WERI-Rb-1 (cell line): Measurements from ENCODE around the gene STOML3.

Experiments used
- DNase-seq: peaks from one replicate; pipeline ENCODE4 v3.0.0-alpha.2; 2020
- H3K27ac ChIP-seq: fragments of 250-450 bp; sonication (Bioruptor Pico); 2 replicates; pipeline ENCODE4 v1.5.1; 2020; ENCODE audit warnings: mild to moderate bottlenecking, moderate library complexity
- H3K27me3 ChIP-seq: fragments of 250-450 bp; sonication (Bioruptor Pico); 2 replicates; pipeline ENCODE4 v1.5.1; 2021; ENCODE audit warnings: mild to moderate bottlenecking, low read depth, moderate library complexity; ENCODE audit not compliant: insufficient read depth, severe bottlenecking
- H3K36me3 ChIP-seq: fragments of 250-450 bp; sonication (Bioruptor Pico); 2 replicates; pipeline ENCODE4 v1.5.1; 2020; ENCODE audit warnings: mild to moderate bottlenecking, moderate library complexity
- H3K4me3 ChIP-seq: 2 replicates; pipeline ENCODE4 v1.5.1; 2011; ENCODE audit warnings: low read depth, mild to moderate bottlenecking, control low read depth, low read length
- H3K9me3 ChIP-seq: fragments of 250-450 bp; sonication (Bioruptor Pico); 2 replicates; pipeline ENCODE4 v1.5.1; 2021; ENCODE audit warnings: mild to moderate bottlenecking, moderate library complexity; ENCODE audit not compliant: severe bottlenecking
- TF ChIP-seq, protein P1 (sequence below): IDR thresholded peaks from 2 replicates; pipeline ENCODE4 v1.5.1; 2011; ENCODE audit warnings: low read depth, mild to moderate bottlenecking, control low read depth, inconsistent platforms, low read length

Gene STOML3

DNA sequence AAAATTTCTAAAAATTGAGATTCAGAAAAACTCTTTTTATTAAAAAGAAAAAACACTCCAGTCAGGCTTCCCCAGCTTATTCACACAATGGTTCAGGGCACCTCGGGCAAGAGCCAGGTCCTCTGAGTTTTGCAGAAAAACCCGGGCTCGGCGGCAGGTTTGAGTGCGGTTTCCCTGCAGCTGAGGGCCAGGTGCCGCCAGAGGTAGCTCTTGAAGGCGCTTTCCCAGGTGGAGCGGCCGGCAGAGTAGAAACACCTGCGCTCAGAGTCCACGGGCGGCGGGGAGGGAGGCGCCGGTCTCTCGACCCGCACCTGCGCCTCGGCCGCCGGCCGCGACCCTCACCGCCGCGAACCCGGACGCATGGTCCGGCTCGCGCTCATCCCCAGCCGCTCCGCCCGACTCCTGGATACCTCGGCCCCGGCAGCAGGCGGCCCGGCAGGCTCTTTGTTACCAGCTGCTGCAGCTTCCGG, 46.8 kb upstream of the STOML3 start:
- H3K4me3 ChIP-seq: peak overlapping the region; percentile 72
- H3K27ac ChIP-seq: peak overlapping the region; percentile 90
- H3K27me3 ChIP-seq: no peaks in the 10 kb centered on the region
- H3K9me3 ChIP-seq: no peaks in the 10 kb centered on the region
- DNase-seq: no peak
- H3K36me3 ChIP-seq: peaks cover 5% of the 10 kb centered on the region; the same call in 1 of the 2 replicates
- TF ChIP-seq, protein P1, sequence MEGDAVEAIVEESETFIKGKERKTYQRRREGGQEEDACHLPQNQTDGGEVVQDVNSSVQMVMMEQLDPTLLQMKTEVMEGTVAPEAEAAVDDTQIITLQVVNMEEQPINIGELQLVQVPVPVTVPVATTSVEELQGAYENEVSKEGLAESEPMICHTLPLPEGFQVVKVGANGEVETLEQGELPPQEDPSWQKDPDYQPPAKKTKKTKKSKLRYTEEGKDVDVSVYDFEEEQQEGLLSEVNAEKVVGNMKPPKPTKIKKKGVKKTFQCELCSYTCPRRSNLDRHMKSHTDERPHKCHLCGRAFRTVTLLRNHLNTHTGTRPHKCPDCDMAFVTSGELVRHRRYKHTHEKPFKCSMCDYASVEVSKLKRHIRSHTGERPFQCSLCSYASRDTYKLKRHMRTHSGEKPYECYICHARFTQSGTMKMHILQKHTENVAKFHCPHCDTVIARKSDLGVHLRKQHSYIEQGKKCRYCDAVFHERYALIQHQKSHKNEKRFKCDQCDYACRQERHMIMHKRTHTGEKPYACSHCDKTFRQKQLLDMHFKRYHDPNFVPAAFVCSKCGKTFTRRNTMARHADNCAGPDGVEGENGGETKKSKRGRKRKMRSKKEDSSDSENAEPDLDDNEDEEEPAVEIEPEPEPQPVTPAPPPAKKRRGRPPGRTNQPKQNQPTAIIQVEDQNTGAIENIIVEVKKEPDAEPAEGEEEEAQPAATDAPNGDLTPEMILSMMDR: no peak

DNA sequence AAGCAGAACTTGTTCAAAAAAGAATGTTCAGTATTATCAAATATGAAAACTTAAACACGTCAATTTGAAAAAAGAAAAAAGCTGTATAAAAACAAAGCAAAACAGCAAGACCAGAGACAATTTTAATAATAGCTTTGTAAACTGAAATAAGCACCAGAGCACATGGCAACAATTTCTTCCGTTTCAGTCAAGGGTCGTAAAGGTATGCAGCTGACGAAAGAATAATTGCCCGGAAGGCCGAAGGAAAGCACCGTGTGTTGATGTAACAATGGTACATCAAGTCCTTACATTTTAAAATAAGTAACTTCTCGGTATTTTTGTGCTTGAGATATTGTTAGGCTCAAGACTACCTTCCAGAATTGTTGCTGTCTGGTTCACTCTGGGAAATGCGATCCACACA, 45.6 kb upstream of the STOML3 start:
- H3K4me3 ChIP-seq: peak overlapping the region; percentile 72
- no peak overlapping the region for H3K27ac ChIP-seq
- no peaks in the 10 kb centered on the region for H3K27me3 ChIP-seq
- TF ChIP-seq, protein P1: no peak
- no peaks in the 10 kb centered on the region for H3K9me3 ChIP-seq
- H3K36me3 ChIP-seq: peaks cover 5% of the 10 kb centered on the region; the same call in 1 of the 2 replicates
- DNase-seq: no peak

DNA sequence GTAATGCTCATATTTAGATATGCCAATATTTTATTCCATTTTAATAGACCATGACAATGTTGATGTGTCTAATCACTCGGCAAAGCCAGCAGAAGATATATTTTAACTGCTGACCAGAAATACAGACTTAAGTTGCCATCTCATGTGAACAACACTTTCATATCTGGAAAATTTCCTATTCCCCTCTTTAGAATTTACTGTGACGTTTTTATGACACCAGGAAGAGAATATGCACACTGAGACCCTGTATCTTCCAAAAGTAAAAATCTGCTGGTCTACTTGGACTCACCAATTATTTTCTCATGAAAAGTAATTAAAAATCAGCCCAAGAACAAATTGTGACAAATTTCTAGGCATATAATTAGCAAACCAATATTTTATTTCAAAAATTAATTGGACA, 45.2 kb upstream of the STOML3 start:
- TF ChIP-seq, protein P1: no peak
- H3K27ac ChIP-seq: no peak overlapping the region
- no peak overlapping the region for H3K4me3 ChIP-seq
- DNase-seq: no peak
- no peaks in the 10 kb centered on the region for H3K9me3 ChIP-seq
- peaks cover 5% of the 10 kb centered on the region; the same call in 1 of the 2 replicates for H3K36me3 ChIP-seq
- no peaks in the 10 kb centered on the region for H3K27me3 ChIP-seq

DNA sequence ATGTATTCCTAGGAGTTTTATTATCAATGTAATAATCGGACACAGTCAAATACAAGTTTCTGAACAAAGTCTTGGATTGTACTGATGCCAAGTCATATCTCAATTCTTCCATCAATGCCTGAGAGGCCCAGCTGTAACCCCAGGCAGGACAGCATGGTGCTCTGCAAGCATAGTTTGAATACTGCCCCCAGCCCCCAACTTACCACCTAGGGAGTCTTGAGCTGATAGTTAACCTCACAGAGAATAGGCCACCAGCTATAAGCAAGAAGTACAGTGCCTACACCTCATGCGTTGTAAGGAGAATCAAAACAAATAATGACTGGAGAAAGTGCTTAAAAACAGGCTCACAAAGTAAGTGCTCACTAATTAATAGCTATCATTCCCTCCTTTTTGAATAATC, 44.6 kb upstream of the STOML3 start:
- H3K27me3 ChIP-seq: no peaks in the 10 kb centered on the region
- no peak for DNase-seq
- H3K27ac ChIP-seq: no peak overlapping the region
- TF ChIP-seq, protein P1: no peak
- H3K9me3 ChIP-seq: no peaks in the 10 kb centered on the region
- H3K36me3 ChIP-seq: peaks cover under 1% of the 10 kb centered on the region; the same call in 1 of the 2 replicates
- H3K4me3 ChIP-seq: no peak overlapping the region

DNA sequence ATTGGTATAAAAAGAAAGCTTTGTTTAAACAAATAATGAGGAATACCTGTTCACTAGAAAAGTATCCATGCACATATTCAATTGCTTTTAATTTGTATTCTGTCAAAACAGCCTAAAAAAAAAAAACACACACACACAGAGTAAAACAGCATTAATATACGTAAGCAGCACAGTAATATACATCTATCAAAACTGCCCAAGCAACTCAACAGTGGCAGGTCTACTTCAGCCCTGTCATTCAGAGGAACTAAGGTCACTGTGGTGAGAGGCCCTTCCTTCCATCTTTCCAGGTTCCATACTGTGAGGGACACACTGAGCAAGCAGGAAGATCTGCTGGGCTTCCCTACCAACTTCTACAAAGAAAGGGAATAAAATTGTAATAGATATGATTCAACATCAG, 43.5 kb upstream of the STOML3 start:
- no peaks in the 10 kb centered on the region for H3K9me3 ChIP-seq
- H3K4me3 ChIP-seq: no peak overlapping the region
- H3K36me3 ChIP-seq: no peaks in the 10 kb centered on the region
- no peak overlapping the region for H3K27ac ChIP-seq
- TF ChIP-seq, protein P1: no peak
- no peak for DNase-seq
- no peaks in the 10 kb centered on the region for H3K27me3 ChIP-seq

DNA sequence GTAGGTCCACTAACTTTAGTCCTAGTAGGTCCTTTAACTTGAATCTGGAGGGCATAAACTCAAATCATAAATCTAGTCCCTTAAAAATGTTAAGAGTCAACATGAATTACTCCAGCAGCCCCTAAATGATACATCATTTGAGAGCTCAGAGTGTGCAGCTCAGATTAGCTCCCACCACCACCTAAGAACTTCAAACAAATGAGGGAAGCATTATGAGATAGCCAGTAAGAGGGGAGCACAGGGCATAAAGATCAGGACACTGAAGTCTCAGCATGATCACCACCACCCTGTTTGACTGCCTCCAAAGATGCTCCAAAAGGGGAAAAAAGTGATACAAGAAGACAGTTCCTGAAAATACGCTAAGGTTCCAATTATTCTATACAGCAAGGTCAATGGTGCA, 41.5 kb upstream of the STOML3 start:
- Histone ChIP-seq H3K9me3 (no peaks in the 10 kb centered on the region), H3K36me3 (no peaks in the 10 kb centered on the region), H3K27me3 (no peaks in the 10 kb centered on the region), H3K27ac (no peak overlapping the region), H3K4me3 (no peak overlapping the region)
- TF ChIP-seq, protein P1: no peak
- DNase-seq: no peak
